ENCODE data around the gene MTIF3. TPM values are rescaled to one million over a fixed set of nuclear protein-coding genes. Genes with fewer than 3 reads are reported as not detected.

The MTIF3 gene
- total RNA-seq (2014; rRNA removed; shearing (Covaris generic)) = 29.9 and 64.9 TPM in 2 replicates

DNA sequence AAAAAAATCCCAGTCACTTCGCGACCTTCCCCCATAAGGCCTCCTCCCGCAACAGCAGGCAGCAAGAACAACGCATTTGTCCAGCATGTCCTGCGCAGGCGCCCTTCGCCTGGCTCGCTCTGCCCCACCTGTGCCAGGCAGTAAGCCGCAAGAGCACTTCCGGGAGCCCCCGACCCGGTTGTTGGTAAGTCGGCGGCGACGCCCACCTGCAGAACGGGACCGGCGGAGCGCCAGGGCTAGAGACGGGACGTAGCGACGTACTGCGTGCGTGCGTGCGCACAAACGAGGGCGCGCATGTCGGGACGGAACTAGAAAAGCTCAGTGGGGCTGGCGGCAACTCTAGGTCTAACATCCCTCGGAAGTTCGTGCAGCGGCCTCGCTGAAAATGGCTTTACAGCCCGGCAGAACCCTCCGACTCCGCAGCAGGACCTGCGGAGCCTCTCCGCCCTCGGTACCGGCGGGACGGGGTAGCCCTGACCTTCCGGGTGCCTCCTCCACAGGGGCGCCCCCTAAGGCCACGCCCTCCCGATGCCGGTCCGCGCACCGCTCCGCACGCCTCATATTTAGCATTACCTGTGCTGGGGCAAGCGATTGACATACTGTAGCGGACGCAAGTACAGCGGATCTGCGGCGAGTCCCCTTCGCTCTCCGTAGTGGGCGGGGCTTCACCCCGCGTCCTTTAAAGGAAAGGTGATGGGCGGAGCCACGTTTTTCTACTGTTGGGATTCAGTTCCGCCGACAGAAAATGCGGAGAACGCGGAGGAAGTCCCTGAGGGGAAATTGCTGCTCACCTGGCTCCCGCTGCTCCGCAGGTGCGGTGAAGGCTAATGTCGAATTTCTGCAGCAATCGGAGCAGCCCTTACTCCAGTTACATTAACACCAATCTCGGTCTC, at the start of gene MTIF3:
MTIF3 (minus strand) TSS at position 629 of the 893 bp plus-strand sequence. CDS start 10,116 bp downstream, outside the sequence.
- H3K27me3 ChIP-seq (ENCODE audit: control insufficient read depth, insufficient read depth, low read length) = peaks cover 7% of the 10 kb centered on the region; the same call in 1 of the 2 replicates
- peak; percentile 94 for DNase-seq
- H3K36me3 ChIP-seq (replicated peaks; ENCODE audit: control insufficient read depth, insufficient read depth, low read length) = no peaks in the 10 kb centered on the region
- peak within 1 kb of the TSS; percentile 90 for H3K4me3 ChIP-seq (ENCODE audit: insufficient read depth, low read depth, low read length)

DNA sequence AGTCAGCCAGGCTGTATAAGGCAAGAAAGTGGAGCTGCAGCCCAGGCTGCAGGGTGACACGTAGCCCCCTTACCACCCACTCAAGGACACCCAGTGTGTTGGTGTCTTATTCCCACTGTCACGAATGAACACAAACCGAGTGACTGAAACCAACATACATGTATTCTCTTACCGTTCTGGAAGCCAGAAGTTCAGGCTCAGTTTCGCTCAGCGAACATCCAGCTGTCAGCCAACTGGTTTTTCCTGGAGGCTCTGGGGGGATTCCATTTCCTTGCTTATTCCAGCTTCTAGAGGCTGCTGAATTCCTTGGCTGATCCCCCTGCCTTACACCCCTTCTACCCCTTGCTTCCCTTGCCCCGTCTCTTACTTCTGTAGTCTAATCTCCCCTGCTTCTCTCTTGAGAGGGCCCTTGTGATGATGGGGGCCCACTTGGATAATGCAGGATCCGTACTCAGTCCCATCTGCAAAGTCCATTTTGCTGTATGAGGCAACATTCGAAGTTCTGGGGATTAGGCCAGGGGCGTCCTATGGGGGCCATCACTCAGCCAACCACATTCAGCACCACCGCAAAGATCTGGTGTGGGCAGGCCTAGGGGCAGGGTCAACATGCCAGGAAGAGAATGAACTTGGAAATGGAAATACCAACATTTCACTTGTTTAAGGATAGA, 47.3 kb upstream of the MTIF3 start:
- H3K4me3 ChIP-seq (ENCODE audit: insufficient read depth, low read depth, low read length) = no peak overlapping the region
- no peaks in the 10 kb centered on the region for H3K36me3 ChIP-seq (replicated peaks; ENCODE audit: control insufficient read depth, insufficient read depth, low read length)
- DNase-seq = no peak
- H3K27me3 ChIP-seq (ENCODE audit: control insufficient read depth, insufficient read depth, low read length) = no peaks in the 10 kb centered on the region

DNA sequence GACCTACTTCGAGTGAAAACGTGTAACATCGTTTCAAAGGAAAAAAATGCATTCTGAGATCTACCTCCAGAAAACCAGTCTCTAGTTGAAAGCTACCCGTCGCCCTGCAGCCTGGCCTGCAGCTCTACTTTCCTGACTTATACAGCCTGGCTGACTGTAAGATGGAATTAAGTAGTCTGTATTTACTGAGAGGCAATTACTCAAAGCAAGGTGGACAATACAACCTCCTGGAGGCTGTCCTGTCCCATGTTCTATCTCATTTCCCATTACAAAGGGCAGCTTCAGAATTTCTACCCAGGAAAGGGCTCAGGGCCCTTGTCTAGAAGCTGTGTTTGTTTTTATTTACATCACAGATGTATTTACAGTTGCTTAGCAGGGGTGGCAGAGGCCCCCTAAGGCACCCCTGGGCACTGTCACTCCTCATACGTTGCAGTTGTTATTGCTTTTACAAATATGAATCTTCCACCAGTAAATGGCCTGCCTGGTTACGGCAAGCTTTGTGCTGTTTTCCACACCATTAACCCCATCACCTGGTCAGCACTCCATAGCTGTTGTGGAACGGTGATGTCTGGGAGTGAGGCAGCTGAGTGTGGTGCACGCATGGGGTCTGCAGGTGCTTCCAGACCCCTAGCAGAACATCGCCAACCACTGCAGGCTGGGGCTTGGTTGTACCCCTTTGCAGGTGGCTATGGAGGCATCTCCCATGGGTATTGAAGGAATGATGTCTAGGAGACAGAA, 46.3 kb upstream of the MTIF3 start:
- Histone ChIP-seq H3K4me3 (ENCODE audit: insufficient read depth, low read depth, low read length) (no peak overlapping the region), H3K36me3 (replicated peaks; ENCODE audit: control insufficient read depth, insufficient read depth, low read length) (no peaks in the 10 kb centered on the region), H3K27me3 (ENCODE audit: control insufficient read depth, insufficient read depth, low read length) (no peaks in the 10 kb centered on the region)
- DNase-seq = no peak

- H3K4me3 ChIP-seq (ENCODE audit: insufficient read depth, low read depth, low read length) = no peak overlapping the region
- H3K36me3 ChIP-seq (replicated peaks; ENCODE audit: control insufficient read depth, insufficient read depth, low read length) = no peaks in the 10 kb centered on the region
- H3K27me3 ChIP-seq (ENCODE audit: control insufficient read depth, insufficient read depth, low read length) = no peaks in the 10 kb centered on the region
- no peak for DNase-seq
These were observed 45.6 kb upstream of the MTIF3 start for GRCh38 chr13:27496006-27496405.

DNA sequence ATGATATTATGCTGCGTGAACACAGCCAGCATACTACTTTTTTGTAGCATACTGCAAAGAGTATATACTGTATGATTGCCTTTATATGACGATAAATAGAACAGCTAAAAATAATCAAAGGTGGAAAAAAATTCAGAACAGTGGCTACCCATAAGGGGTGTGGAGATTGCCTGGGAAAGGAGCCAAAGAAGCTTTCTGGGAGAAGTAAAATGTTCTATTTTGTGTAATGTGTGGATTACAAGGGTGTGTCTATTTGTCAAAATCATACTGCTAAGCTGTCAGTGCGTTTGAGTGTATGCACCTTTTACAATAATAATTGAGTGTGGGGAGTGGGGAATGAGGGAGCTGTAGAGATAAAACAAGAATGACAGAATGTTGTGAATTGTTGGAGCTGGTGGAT, 45.2 kb upstream of the MTIF3 start:
- Histone ChIP-seq H3K36me3 (replicated peaks; ENCODE audit: control insufficient read depth, insufficient read depth, low read length) (no peaks in the 10 kb centered on the region), H3K27me3 (ENCODE audit: control insufficient read depth, insufficient read depth, low read length) (no peaks in the 10 kb centered on the region), H3K4me3 (ENCODE audit: insufficient read depth, low read depth, low read length) (no peak overlapping the region)
- no peak for DNase-seq

DNA sequence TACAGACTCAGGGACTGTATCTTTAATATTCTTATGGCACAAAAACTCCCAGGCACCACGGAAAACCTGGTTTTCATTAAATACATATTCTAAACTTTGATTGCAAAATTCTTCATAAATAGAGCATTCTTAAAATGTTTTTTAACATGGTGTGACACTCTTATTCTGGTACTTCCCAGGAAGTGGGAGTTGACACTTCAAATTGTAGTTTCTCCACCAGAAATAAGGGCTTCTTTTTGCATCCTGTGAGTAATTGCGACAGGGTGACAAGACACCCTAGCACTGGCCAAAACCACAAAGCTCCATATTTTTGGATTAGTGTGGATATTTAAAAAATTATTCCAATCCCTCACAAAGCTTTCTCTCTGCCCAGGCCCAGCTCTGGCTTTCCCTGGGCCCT, 43.6 kb upstream of the MTIF3 start:
- no peak overlapping the region for H3K4me3 ChIP-seq (ENCODE audit: insufficient read depth, low read depth, low read length)
- DNase-seq = no peak
- H3K27me3 ChIP-seq (ENCODE audit: control insufficient read depth, insufficient read depth, low read length) = no peaks in the 10 kb centered on the region
- no peaks in the 10 kb centered on the region for H3K36me3 ChIP-seq (replicated peaks; ENCODE audit: control insufficient read depth, insufficient read depth, low read length)

GRCh38 chr13:27489456-27489855, 39.1 kb upstream of the MTIF3 start:
- Histone ChIP-seq H3K36me3 (replicated peaks; ENCODE audit: control insufficient read depth, insufficient read depth, low read length) (no peaks in the 10 kb centered on the region), H3K4me3 (ENCODE audit: insufficient read depth, low read depth, low read length) (no peak overlapping the region), H3K27me3 (ENCODE audit: control insufficient read depth, insufficient read depth, low read length) (no peaks in the 10 kb centered on the region)
- DNase-seq = no peak

DNA sequence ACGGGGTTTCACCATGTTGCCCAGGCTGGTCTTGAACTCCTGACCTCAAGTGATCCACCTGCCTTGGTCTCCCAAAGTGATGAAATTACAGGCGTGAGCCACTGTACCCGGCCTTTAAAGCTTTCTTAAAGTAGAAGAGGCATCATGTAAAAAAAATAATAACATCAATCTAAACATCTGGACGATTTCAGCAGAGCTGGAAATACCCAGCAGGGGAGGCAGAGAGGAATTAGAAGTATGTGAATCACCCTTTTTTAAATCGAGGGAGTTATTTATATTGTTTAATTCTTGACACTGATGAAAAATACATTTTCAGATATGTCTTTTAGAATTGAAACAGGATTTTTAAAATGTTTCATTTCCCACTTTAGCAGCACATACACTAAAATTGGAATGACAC, 37.4 kb upstream of the MTIF3 start:
- no peak for DNase-seq
- Histone ChIP-seq H3K36me3 (replicated peaks; ENCODE audit: control insufficient read depth, insufficient read depth, low read length) (no peaks in the 10 kb centered on the region), H3K27me3 (ENCODE audit: control insufficient read depth, insufficient read depth, low read length) (no peaks in the 10 kb centered on the region), H3K4me3 (ENCODE audit: insufficient read depth, low read depth, low read length) (no peak overlapping the region)

DNA sequence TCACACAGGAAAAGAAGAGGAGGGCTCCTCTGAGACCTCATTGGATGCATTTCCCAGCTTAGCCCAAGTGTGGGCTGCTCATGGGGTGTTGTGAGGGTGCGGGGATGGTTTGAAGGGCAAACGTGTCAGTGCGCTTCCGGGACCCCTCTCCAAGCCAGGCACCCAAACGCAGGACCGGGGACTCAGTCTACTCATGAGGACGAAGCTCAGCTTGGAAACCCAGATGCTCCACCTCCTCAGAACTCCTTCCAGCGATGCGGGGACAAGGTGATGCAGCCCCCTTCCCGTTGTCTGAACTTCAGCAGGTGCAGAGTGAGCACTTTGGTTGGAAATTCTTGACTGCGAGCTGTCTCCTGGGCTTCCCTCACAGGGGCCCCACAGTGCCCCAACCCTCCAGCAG, 33.1 kb upstream of the MTIF3 start:
- H3K4me3 ChIP-seq (ENCODE audit: insufficient read depth, low read depth, low read length) = no peak overlapping the region
- H3K36me3 ChIP-seq (replicated peaks; ENCODE audit: control insufficient read depth, insufficient read depth, low read length) = no peaks in the 10 kb centered on the region
- DNase-seq = no peak
- no peaks in the 10 kb centered on the region; the same call in 1 of the 2 replicates for H3K27me3 ChIP-seq (ENCODE audit: control insufficient read depth, insufficient read depth, low read length)

- H3K36me3 ChIP-seq (replicated peaks; ENCODE audit: control insufficient read depth, insufficient read depth, low read length) = no peaks in the 10 kb centered on the region
- DNase-seq = no peak
- no peak overlapping the region for H3K4me3 ChIP-seq (ENCODE audit: insufficient read depth, low read depth, low read length)
- no peaks in the 10 kb centered on the region; the same call in 1 of the 2 replicates for H3K27me3 ChIP-seq (ENCODE audit: control insufficient read depth, insufficient read depth, low read length)
These were observed 32.6 kb upstream of the MTIF3 start for GRCh38 chr13:27482983-27483382.

DNA sequence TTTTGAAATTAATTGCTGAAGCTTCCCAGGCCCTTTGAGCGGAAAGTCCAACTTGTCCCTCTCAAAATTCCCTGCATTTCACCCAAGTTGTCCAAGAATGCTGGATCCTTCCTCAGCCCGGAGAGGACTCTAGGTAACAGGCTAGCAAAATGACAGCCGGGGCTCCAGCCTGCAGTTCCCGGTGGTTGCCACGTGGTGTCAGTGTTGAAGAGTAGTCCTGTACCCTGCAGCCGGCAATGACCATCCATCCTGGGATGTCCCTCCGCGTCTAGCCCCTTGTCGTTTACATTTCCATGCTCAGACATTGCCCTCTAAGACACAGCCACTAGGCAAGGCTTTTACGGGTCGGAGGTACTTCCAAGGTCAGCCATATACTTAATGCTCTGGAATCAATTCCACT, 31.4 kb upstream of the MTIF3 start:
- no peaks in the 10 kb centered on the region; the same call in 1 of the 2 replicates for H3K27me3 ChIP-seq (ENCODE audit: control insufficient read depth, insufficient read depth, low read length)
- DNase-seq = peak; percentile 90

DNA sequence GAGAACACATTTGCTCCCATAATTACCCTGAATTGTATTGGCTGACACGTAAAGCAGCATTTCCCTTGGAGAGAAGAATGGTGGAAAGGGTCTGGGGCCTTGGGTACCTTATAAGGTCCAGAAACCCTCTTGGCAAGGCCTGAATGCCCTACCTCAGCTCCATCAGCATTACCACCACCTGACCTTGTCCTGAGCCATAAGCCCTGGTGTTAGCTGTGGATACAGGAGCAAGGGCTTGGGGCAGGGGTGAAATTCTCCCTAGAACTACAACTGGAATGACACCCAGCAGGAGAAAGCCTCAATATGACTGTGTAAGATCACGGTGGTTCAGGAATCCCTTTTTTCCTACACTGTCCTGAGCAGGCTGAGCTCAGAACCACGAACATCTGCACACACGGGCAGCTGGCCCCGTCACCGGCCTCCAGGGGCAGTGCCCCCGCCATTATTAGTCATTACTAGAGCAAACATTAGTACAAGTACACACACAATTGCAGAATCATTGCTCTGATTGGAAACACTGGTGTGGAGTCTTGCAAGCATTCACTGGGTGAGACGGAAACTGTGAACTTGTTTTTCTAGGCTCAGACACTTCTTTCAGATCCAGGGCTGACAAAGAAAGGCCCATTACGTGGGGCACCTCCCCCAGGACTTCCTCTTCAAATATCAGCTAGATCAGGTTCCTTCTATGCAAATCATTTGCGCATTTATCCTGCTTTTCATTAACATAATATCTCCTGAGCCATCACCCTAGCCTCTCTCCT, 26.8 kb upstream of the MTIF3 start:
- Histone ChIP-seq H3K36me3 (replicated peaks; ENCODE audit: control insufficient read depth, insufficient read depth, low read length) (no peaks in the 10 kb centered on the region), H3K27me3 (ENCODE audit: control insufficient read depth, insufficient read depth, low read length) (no peaks in the 10 kb centered on the region; the same call in 1 of the 2 replicates)

More for the DNA sequence above, 31.4 kb upstream of the MTIF3 start:
- Histone ChIP-seq H3K36me3 (replicated peaks; ENCODE audit: control insufficient read depth, insufficient read depth, low read length) (no peaks in the 10 kb centered on the region), H3K4me3 (ENCODE audit: insufficient read depth, low read depth, low read length) (no peak overlapping the region)

GRCh38 chr13:27474751-27475268, 24.4 kb upstream of the MTIF3 start:
- Histone ChIP-seq H3K4me3 (ENCODE audit: insufficient read depth, low read depth, low read length) (no peak overlapping the region), H3K36me3 (replicated peaks; ENCODE audit: control insufficient read depth, insufficient read depth, low read length) (no peaks in the 10 kb centered on the region), H3K27me3 (ENCODE audit: control insufficient read depth, insufficient read depth, low read length) (no peaks in the 10 kb centered on the region; the same call in 1 of the 2 replicates)
- no peak for DNase-seq

More for the DNA sequence above, 26.8 kb upstream of the MTIF3 start:
- H3K4me3 ChIP-seq (ENCODE audit: insufficient read depth, low read depth, low read length) = no peak overlapping the region
- DNase-seq = no peak

DNA sequence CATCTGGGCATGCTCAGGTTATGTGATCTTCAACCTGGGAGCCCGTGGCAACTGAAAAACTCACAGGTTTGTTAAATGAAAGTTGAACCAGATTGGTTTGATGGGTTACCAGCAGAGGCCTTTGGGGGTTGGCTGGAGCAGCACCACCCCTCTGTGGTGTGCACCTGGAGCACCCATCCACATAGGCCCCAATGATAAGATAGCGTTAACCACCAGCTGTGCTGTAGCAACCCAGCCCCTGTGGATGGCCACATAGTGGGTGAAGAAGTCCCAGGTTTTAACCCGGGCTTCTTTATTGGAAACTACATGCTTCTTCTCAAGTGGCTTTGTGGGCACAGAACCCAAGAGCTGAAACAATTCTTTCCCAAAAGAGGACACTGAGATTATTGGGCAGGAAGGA, 22.6 kb upstream of the MTIF3 start:
- Histone ChIP-seq H3K36me3 (replicated peaks; ENCODE audit: control insufficient read depth, insufficient read depth, low read length) (no peaks in the 10 kb centered on the region), H3K4me3 (ENCODE audit: insufficient read depth, low read depth, low read length) (no peak overlapping the region), H3K27me3 (ENCODE audit: control insufficient read depth, insufficient read depth, low read length) (no peaks in the 10 kb centered on the region)
- no peak for DNase-seq

All from H7 (cell line).